Stimulated activated CD4-positive, alpha-beta T cell treated with anti-CD3 and anti-CD28 coated beads, Interleukin-15, amount 100 ng/mL, for 48 hours (primary cell): ENCODE measurements around the gene PGAM5.
"Not testable (repeated sequence)": the region's sequence is repeated elsewhere in the genome, so short reads cannot be mapped to it uniquely, and the experiment has no call there.

Experiments used
- DNase-seq, 2 donors: peaks; one replicate each; pipeline ENCODE4 v3.0.0-alpha.2; 2020; ENCODE audit warnings: low read depth in 2 of 2

The PGAM5 gene

DNA sequence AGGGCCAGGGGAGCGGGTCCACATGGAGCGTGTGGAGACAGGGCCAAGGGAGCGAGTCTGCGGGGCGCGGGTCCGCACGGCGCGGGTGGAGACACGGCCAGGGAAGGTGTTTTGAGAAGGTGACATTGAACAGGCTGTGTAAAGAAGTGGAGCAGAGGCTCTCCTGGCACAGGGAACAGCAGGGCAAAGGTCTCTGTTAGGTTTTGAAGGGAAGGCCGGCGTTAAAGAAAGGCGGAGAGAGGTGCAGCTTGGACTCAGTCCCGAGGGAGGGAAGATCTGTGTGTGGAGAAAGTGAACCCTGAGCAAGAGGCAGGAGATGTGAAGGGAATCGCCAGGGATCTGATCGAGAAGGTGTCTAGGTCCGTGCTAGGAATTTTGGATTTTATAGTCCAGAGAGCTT lies 21.4 kb upstream of the PGAM5 start:
- no peak for DNase-seq

DNA sequence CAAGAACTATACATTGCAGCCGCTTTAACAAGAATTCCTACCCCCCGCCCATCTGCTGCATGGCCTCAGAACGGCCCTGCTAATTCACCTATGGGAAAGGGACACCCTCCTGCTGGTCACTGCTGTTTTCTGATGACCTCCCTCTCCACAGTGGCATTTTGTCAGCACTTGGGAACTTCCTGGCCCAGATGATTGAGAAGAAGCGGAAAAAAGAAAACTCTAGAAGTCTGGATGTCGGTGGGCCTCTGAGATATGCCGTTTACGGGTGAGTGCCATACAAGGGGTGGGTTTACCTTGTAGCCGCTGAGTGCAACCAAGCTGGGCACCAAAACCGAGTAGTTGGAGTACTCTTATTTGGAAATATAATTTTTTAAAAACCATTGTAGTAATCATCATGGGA lies 20.5 kb upstream of the PGAM5 start:
- DNase-seq, result no peak

DNA sequence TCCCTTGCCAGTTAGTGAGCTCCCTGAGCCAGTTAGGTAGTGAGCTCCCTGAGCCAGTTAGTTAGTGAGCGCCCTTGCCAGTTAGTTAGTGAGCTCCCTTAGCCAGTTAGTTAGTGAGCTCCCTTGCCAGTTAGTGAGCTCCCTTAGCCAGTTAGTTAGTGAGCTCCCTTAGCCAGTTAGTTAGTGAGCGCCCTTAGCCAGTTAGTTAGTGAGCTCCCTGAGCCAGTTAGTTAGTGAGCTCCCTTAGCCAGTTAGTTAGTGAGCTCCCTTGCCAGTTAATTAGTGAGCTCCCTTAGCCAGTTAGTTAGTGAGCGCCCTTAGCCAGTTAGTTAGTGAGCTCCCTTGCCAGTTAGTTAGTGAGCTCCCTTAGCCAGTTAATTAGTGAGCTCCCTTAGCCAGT lies 18.6 kb upstream of the PGAM5 start:
- not testable (repeated sequence) for DNase-seq

DNA sequence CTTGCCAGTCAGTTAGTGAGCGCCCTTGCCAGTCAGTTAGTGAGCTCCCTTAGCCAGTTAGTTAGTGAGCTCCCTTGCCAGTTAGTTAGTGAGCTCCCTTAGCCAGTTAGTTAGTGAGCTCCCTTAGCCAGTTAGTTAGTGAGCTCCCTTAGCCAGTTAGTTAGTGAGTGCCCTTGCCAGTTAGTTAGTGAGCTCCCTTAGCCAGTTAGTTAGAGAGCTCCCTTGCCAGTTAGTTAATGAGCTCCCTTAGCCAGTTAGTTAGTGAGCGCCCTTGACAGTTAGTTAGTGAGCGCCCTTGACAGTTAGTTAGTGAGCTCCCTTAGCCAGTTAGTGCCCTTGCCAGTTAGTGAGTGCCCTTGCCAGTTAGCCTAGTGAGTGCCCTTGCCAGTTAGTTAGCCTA lies 15.8 kb upstream of the PGAM5 start:
- DNase-seq, result not testable (repeated sequence)

DNA sequence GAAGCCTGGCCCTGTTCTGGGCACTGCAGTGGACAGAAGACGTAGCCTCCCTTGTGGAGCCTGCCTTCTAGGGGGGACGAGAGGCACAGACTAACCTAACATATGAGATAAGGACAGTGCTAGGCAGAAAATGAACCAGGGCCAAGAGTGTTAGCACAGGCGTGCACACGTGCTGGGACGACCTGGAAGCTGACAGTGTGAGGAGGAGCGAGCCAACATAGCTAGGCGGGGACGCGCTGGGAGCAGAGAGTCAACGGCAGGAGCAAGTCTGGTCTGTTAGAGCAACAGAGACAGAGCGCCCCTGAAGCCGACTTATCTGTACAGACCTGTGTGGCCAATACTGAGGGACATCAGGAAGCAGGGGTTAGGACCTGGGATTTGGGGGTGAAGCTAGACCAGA lies 15.2 kb upstream of the PGAM5 start:
- DNase-seq, result no peak

DNA sequence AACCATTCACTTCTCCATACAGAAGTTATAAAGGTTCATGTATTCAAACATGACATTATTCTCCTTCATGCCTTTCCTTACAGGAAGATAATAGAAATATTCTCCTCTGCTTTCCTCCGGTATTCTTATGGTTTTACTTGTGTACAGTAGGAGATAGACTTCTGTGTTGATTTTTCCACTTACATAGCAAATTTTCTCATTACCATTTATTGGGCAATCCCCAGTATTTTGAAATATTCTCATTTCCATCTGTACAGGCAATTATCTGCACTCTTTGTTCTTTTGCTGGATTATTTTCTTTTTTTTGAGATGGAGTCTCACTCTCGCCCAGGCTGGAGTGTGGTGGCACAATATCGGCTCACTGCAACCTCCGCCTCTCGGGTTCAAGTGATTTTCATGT lies 12.3 kb upstream of the PGAM5 start:
- no peak for DNase-seq

DNA sequence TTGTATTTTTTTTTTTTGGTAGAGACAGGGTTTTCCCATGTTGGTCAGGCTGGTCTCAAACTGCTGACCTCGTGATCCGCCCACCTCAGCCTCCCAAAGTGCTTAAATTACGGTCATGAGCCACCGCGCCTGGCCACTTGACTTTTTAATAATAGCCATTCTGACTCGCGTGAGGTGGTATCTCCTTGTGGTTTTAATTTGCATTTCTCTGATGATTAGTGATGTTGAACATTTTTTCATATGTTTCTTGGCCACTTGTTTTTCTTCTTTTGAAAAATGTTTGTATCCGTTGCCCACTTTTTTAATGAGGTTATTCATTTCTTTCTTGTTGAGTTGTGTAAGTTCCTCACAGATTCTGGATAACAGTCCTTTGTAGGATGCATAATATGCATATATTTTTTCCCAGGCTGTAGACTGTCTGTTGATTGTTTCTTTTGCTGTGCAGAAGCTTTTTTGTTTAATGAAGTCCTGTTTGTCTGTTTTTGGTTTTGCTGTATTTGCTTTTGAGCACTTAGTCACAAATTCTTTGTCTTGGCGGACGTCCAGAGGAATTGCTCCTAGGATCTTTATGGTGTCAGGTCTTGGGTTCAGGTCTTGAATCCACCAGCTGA lies 10.3 kb upstream of the PGAM5 start:
- no peak for DNase-seq

DNA sequence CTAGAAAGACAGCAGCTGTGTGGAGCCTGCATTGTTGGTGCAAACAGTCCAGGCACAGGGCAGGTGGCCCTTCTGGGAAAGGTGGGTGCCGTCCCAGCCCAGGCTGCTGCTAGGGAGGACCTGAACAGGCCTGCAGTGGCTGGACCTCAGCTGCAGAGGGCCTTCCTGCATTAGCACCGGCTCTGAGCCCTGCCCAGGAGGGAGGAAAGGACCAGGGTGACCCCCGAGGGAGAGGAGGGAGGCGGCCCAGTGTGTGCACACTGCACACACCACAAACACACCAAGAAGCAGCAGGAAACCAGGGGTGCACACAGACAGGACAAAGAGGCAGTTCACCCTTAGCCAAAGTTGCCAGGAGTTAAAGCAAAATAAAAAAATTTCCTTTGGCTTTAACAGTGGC lies 8.0 kb upstream of the PGAM5 start:
- no peak for DNase-seq

DNA sequence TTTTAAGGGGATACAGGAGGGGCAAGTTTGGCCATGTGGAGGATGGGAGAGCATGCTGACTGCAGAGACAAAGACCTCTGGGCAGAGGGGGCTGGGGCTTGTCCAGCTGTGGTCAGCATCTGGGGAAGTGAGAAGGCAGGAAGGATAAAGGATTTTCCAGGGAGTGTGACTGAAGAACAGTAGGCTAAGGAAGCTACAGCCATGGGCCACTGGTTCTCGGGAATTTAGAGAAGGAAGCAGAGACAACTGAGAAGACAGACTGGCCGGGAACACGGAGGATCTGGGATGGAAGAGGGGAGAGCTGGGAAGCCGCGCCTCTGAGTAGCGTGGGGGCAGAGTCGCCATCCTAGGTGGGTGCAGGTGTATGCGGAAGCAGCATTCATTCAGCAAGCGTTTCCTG lies 7.0 kb upstream of the PGAM5 start:
- DNase-seq, result no peak

DNA sequence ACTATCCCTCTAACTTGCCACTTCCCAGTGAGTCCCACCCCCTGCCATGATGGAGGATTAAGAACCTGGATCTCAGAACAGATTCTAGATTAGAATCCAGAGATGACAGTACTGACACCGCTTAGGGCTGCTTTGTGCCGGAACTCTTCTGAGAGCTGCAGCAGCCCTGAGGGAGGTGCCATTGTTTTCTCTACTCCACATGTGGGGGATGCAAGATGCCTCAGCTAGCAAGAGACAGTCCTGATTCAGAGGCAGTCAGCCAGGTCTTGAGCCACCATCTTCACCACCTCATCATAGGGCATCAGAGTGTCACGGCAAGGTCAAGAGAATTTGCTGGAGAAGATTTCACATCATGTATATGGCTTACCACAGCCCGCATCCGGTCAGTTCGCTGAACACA lies 3.4 kb upstream of the PGAM5 start:
- no peak for DNase-seq

DNA sequence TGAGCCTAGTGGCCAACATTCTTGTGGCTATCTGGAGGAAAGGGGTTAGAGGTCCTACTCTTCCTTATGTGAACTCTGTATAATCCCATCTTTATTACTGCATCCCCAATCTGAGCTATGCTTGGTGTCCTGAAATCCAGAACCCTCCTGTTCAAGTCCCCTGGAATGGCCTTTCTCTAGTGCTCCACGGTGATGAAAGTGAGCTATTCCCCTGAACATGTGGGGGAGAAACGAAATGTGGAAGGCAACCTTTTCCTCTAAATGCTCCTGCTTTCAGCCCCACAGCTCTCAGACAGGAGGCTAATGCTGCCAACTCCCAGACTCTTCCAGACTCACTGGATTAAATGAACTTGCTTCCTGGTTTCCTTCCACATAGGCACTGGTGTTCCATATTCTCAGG lies 2.5 kb upstream of the PGAM5 start:
- no peak for DNase-seq

DNA sequence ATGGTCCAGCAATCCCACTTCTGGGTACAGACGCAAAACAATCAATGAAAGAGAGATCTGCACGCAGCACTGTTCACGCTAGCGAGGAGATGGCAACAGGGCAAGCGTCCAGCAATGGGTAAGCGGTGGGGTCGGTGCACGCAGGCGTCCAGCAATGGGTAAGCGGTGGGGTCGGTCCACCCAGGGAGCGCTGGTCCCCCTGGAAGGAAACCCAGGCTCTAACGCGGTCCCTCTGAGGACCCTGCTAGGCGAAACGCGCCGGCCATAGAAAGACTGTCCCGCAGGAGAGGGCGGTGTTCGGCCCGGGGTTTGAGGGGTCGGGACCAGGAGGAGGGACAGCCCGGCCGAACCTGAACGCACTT lies 618 bp upstream of the PGAM5 start:
- DNase-seq, result no peak

DNA sequence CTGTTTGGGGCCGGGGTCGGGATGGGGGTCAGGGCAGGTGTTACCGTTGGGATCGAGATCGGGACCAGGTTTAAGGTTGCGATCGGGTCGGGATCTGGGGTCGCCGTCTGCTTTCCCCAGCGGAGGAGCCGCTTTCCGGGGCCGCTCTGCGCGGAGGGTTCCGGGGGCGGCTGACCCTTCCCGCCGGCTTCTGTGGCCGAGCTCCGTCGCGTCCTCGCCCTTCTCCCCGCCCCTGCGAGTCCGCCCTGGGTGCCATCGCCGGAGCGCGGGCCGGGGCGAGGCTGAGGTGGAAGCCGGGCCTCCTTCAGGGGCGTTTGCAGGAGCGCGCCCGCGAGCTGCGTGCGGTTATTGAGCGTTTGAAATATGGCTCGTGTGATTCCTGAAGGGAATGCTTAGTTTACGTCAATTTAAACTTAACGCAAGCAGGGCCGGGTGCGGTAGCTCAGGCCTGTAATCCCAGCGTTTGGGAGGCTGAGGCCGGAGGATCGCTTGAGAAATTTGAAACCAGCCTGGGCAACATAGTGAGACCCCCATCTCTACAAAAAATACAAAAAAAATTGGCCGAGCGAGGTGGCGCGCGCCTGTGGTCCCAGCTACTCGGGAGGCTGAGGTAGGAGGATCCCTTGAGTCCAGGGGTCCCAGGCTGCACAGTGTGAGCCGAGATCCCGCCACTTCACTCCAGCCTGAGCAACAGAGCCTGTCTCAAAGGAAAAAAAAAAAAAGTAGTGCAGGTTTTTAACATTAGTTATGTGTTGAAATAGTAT lies 620 bp downstream of the PGAM5 start:
- DNase-seq, result no peak

DNA sequence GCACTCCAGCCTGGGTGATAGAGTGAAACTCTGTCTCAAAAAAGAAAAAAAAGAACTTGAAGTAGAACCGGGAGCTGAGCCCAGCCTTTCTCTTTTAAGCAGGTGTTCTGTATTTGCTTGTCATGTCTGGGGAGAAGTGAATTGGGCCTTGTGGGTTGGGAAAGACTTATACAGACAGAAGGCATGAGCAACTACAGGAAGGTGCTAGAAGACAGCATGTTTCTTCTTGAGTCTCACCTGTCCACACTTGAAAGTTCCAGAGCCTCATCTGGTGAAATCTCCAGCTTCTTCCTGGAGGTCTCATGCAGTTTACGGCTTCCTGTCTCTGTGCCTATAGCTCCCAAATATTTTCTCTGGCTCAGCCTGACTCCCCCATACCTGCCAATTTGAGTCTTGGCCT lies 2.5 kb downstream of the PGAM5 start:
- DNase-seq, result no peak

DNA sequence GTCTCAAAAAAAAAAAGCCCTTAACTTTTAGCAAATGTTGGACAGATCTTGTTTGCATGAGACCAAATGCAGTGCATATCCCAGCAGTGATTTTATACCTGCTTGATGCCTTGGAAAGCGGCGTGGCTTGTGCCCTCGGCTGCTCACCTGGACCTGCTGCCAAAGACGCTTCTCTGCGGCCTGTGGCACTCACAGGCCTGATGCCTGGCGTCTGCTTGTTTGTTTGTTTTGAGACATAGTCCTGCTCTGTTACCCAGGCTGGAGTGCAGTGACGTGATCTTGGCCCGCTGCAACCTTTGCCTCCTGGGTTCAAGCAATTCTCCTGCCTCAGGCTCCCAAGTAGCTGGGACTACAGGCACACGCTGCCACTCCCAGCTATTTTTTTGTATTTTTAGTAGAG lies 5.2 kb downstream of the PGAM5 start:
- DNase-seq, result no peak

DNA sequence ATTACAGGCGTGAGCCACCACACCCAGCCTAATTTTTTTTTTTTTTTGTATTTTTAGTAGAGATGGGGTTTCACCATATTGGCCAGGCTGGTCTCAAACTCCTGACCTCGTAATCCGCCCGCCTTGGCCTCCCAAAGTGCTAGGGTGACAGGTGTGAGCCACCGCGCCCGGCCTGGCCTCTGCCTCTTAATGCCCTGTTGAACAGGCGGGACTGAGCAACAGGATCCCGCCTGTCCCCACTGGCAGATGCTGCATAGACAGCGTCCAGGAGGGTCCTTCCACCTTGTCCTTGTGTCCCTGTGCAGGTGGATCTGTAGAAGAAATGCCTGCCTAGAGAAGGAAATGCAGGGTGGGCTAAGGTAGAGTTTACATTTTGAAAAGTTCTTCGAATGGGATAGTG lies 5.7 kb downstream of the PGAM5 start:
- DNase-seq, result no peak

DNA sequence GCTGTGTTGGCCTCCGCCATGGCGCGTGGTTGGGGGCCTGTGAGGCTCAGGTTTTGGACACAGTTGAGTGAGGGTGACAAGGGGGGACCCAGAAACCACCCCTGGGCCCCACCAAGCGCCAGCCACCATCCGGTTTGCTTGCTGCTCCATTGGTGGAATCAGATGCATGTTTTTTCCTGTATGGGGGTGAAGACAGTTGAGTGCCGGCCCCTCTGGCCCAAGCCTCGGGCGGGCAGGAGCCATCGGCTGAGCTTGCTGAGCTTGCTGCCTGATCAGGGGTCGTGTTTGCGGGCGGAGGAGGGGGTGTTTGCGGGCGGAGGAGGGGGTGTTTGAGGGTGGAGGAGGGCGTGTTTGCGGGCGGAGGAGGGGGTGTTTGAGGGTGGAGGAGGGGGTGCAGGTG lies 6.4 kb downstream of the PGAM5 start:
- no peak for DNase-seq

DNA sequence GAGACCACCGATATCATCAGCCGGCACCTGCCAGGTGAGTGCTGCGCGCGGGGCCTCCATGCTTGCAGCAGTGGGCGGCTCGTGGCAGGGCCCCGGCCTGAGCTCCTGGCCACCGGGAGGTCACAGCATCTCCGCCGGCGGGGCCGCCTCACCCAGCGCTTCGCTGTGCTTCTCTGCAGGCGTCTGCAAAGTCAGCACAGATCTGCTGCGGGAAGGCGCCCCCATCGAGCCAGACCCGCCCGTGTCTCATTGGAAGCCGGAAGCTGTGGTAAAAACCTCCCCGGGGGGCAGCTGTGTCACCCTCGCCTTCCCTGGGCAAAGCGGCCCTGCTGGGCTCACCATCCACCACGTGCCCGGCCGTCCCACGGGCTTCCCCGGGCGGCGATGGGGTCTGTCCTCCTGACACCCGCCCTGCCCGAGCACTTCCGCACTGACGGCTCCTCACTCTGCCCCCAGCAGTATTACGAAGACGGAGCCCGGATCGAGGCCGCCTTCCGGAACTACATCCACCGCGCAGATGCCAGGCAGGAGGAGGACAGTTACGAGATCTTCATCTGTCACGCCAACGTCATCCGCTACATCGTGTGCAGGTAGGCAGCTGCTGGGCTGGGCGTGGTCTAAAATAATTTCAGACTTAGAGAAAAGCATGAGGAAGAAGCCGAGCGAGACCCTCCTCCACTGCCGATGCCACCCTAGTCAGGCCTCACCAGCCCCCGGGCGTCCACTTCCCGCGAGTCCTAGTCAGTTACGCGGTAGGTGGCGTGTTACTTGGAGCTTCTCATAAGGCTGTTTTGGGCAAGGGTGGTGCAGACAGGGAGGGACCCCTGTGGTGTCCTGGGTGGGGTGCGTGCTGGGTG lies 7.1 kb downstream of the PGAM5 start:
- no peak for DNase-seq

DNA sequence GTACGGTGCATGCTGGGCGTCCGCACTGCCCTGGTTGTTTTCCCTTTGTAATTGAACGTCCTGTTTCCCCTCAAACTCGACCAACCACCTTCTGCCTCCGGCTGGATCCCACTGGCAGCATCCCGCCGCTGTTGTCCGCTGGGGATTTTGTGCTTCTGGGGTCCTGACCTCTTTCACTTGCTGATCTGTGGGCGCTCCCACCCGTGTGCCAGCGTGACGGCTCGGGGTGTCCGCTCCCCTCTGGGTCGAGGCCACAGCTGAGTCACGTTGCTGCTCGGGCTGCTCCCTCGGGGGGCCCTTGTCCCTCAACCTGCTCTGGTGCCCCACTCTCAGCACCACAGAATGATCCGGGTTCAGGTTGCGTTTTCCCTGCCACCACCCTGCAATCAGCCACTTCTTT lies 8.0 kb downstream of the PGAM5 start:
- no peak for DNase-seq

DNA sequence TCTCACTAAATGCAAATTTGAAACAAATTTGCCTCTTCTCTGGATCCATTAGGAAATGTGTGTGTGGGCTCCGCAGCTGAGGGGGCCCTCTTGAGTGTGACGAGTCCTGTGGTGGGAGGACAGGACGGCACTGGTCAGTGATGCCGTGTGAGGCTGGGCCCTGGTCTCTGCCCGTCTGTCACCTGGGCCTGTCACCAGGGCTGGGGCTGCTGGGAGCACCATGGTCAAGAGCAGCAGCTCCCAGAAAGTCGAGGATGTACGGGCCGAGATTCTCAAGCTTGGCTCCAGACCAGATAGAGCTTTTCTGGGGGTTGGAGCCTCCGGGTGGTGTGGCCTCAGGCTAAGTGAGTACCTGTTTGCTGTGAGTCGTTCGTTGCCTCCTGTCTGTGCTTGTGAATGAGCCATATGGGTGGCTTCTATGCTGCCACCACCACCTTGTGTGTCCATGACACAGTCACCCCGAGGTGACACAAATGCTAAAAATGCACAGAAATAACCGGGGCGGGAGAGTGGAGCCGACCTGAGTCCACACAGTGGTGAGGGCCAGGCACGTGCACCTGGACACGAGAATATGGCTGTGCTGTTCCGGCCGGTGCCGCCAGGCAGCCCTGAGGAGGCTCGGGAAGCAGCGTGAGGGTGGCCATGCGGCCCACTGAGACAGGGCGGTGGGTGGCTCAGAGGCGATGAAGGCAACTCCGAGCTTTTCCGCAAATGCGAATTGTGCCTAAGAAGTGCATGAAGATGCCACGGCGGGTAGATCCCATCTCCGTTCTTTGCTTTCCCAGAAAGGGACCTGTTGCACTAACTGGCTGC lies 8.7 kb downstream of the PGAM5 start:
- DNase-seq, result no peak

DNA sequence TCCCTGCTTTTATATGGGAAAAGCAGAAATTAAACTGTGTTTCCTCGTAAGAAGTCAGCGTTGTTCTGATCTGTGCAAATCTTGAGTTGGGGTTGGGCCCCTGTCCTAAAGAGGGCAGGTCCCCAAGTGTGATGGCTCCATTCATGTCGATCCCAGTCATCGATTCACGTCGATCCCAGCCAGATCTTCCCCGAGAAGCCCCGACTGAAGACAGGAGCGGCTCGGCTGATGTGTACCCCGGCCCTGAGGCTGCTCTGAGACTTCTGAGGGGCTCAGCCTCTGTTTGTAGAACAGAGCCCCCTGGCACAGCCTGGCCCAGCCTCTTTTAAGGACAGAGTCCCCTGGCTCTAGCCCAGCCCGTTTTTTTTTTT lies 9.3 kb downstream of the PGAM5 start:
- no peak for DNase-seq

DNA sequence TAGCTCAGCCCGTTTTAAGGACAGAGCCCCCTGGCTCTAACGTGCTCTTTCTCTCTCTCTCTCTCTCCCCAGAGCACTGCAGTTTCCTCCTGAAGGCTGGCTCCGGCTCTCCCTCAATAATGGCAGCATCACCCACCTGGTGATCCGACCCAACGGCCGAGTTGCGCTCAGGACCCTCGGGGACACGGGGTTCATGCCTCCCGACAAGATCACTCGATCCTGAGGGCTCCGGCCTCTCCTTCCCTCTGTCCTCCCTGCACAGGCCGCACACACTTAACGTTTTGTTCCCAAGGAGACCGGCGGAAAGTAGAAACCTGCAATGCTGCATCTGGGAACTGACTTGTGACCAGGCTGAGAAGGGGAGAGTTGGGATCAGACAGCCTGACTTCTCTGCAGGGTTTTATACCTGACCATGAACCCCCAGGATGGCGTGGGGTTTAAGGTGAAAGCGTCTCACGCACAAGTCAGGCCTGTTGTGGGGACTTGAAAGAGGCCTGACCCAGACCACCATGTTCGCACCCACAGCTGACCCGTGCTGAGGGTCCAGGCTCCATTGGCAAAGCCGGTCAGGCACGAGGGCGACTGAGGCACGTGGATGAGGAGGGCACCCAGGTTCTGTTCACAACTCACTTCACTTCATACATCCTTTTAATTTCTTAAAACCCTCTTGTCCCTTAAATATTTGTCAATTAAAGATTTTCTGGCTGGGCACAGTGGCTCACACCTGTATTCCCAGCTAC lies 10.1 kb downstream of the PGAM5 start:
- no peak for DNase-seq
